ENCODE measurements around the gene ZCCHC18.
A peak's percentile ranks its signal among the peaks of the same experiment; 100 is the strongest.

The ZCCHC18 gene

GRCh38 chrX:104134583-104135261 is 22.4 kb downstream of the ZCCHC18 start:
- no peak for DNase-seq

DNA sequence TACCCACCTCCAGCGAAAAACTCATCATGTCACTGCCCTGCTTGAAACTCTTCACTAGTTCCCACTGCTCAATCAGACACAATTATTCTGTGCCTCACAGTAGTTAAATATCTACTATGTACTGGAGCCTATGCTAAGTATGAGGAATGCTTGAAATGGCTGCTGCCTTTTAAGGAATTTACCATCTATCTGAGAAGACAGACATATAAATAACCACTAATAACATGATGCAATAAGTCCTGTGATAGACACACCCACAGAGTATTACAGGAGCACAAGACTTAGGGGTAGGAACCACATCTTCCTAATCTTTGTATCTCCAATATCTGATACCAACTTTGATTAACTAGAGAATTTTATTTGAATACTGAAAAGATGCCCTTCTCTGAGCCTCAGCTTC is 23.4 kb downstream of the ZCCHC18 start:
- peak in 2 of 4 experiments; percentile 3 to 5 for DNase-seq

GRCh38 chrX:104136241-104137019 is 24.1 kb downstream of the ZCCHC18 start:
- DNase-seq: peak; percentile 71 to 88 (median 76)

- DNase-seq: peak in 2 of 4 experiments; percentile 5 to 6
Measured at GRCh38 chrX:104137496-104137895, 25.2 kb downstream of the ZCCHC18 start.

- no peak for DNase-seq
Measured at GRCh38 chrX:104141087-104141760, 28.9 kb downstream of the ZCCHC18 start.

DNA sequence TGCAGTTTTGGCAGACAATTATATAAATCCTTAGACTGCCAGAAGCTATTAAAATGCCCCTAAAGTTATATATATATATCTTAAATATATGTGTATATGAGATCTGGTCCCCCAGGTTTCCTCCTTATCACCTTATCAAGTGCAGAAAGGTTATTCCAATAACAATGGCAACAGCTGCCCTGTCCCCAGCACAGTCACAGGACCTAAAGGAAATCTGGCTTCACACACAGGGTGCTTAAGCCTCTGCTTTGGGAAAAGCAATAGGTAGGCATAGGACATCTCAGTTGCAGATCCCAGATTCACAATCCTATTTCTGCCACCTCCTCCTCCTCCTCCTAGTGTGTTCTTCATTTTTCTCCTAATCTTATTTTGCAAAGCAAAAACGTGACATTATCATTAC is 38.7 kb downstream of the ZCCHC18 start:
- DNase-seq: no peak

- DNase-seq: peak; percentile 80 to 90 (median 88)
Measured at GRCh38 chrX:104156630-104157529, 44.6 kb downstream of the ZCCHC18 start, which contains the start of gene SLC25A53. SLC25A53 (minus strand) TSS chrX:104157009; CDS start chrX:104105257, 51,752 bp downstream.
